Measurements from ENCODE around the gene NME5. TPM values are rescaled to one million over a fixed set of nuclear protein-coding genes. Genes with fewer than 3 reads are reported as not detected.

NME5 gene
- total RNA-seq, 6 experiments from 2014 or later: 0.22 to 0.32 (median 0.29) TPM; not detected in 3

DNA sequence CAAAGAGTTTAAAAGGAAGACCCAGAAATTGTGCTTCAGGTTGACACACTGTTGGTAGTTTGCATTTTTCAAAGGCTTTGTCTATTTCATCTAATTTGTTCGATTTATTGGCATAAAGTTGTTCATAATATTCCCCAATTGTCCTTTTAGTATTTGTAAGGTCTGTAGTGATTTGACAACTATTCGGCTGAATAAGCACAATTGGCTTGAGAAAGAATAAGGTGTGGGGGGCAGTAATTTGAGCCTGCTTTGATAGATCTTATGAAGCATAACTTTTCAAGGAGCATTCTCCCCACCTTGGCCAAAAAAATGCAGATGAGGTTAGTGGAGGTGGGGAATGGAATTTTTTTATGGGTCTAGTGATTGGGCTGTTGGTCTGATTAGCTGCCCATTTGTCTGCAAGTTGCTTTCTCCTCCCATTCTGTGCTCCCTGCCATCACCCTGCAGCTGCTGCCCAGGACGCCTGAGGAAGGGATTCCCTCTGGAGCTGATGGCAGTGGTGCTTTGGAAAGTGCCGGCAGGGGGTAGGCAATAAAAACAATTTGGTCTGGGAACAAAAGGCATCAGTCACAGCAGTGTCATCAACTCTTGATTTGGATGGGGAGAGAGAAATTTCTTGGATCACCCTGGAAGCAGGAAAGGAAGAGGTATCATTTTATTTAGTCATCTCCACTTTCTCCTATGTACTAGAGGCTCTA lies 28.8 kb downstream of the NME5 start:
- Histone ChIP-seq H3K4me3 (no peak overlapping the region), H3K4me1 (no peaks in the 10 kb centered on the region), H3K27ac (no peak overlapping the region), H3K27me3 (peaks cover 0 to 4% of the 10 kb centered on the region in 2 donors), H3K9me3 (no peaks in the 10 kb centered on the region), H3K36me3 (no peaks in the 10 kb centered on the region)
- WGBS (ENCODE audit: insufficient coverage, low coverage, low lambda C conversion rate, missing lambda C conversion rate): 48% methylated on average over 4 of the region's 4 CpGs
- DNase-seq (no peak), ATAC-seq (no peak)
- intact Hi-C loops (cut with DNase I): no loop called here
- TF ChIP-seq, protein P1, sequence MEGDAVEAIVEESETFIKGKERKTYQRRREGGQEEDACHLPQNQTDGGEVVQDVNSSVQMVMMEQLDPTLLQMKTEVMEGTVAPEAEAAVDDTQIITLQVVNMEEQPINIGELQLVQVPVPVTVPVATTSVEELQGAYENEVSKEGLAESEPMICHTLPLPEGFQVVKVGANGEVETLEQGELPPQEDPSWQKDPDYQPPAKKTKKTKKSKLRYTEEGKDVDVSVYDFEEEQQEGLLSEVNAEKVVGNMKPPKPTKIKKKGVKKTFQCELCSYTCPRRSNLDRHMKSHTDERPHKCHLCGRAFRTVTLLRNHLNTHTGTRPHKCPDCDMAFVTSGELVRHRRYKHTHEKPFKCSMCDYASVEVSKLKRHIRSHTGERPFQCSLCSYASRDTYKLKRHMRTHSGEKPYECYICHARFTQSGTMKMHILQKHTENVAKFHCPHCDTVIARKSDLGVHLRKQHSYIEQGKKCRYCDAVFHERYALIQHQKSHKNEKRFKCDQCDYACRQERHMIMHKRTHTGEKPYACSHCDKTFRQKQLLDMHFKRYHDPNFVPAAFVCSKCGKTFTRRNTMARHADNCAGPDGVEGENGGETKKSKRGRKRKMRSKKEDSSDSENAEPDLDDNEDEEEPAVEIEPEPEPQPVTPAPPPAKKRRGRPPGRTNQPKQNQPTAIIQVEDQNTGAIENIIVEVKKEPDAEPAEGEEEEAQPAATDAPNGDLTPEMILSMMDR (IDR thresholded peaks at IDR 0.05): no peak
- TF ChIP-seq POLR2A (IDR thresholded peaks at IDR 0.05): no peak

GRCh38 chr5:138109463-138110265 lies 29.6 kb downstream of the NME5 start:
- Histone ChIP-seq H3K4me1 (no peaks in the 10 kb centered on the region), H3K4me3 (no peak overlapping the region), H3K27me3 (peaks cover 0 to 4% of the 10 kb centered on the region in 2 donors), H3K9me3 (no peaks in the 10 kb centered on the region), H3K27ac (no peak overlapping the region), H3K36me3 (no peaks in the 10 kb centered on the region)
- 91% methylated on average over 1 of the region's 1 CpG for WGBS (ENCODE audit: insufficient coverage, low coverage, low lambda C conversion rate, missing lambda C conversion rate)
- TF ChIP-seq, protein P1 (IDR thresholded peaks at IDR 0.05): no peak
- TF ChIP-seq POLR2A (IDR thresholded peaks at IDR 0.05): no peak
- DNase-seq (no peak), ATAC-seq (no peak)
- intact Hi-C loops (cut with DNase I): no loop called here

GRCh38 chr5:138107213-138107612 lies 32.0 kb downstream of the NME5 start:
- WGBS (ENCODE audit: insufficient coverage, low coverage, low lambda C conversion rate, missing lambda C conversion rate): 33% methylated on average over 1 of the region's 1 CpG
- no peak for TF ChIP-seq POLR2A (IDR thresholded peaks at IDR 0.05)
- TF ChIP-seq, protein P1 (IDR thresholded peaks at IDR 0.05): no peak

GRCh38 chr5:138105709-138106108 lies 33.5 kb downstream of the NME5 start:
- intact Hi-C loops (cut with DNase I): no loop called here
- no peaks in the 10 kb centered on the region for H3K4me1 ChIP-seq
- no peak overlapping the region for H3K4me3 ChIP-seq
- no peak for ATAC-seq
- 83% methylated on average over 6 of the region's 6 CpGs for WGBS (ENCODE audit: insufficient coverage, low coverage, low lambda C conversion rate, missing lambda C conversion rate)
- no peak overlapping the region for H3K27ac ChIP-seq
- no peaks in the 10 kb centered on the region for H3K9me3 ChIP-seq
- H3K27me3 ChIP-seq: peaks cover 0 to 4% of the 10 kb centered on the region in 2 donors
- DNase-seq: no peak
- TF ChIP-seq POLR2A (IDR thresholded peaks at IDR 0.05): no peak
- TF ChIP-seq, protein P1 (IDR thresholded peaks at IDR 0.05): no peak
- no peaks in the 10 kb centered on the region for H3K36me3 ChIP-seq

More at GRCh38 chr5:138107213-138107612, 32.0 kb downstream of the NME5 start:
- Histone ChIP-seq H3K27ac (no peak overlapping the region), H3K27me3 (peaks cover 0 to 4% of the 10 kb centered on the region in 2 donors), H3K4me3 (no peak overlapping the region), H3K9me3 (no peaks in the 10 kb centered on the region), H3K4me1 (no peaks in the 10 kb centered on the region), H3K36me3 (no peaks in the 10 kb centered on the region)
- intact Hi-C loops (cut with DNase I): no loop called here
- no peak for ATAC-seq
- no peak for DNase-seq
